Gastroesophageal sphincter (tissue), 3 donors: ENCODE results near the gene C4orf50.

ENCODE experiments used
- POLR2A ChIP-seq, 2 donors: fragments of 450-650 bp; IDR thresholded peaks; one replicate each; pipeline ENCODE4 v1.6.1; 2017; ENCODE audit warnings: antibody characterized with exemption in 2 of 2, mild to moderate bottlenecking in 2 of 2, moderate library complexity in 1 of 2
- TF ChIP-seq, protein P1 (sequence below), 4 experiments: fragments of 200-600 bp in 2 of 4; fragments of 450-650 bp in 2 of 4; sonication (generic) in 1 of 4; IDR thresholded peaks; one replicate each; pipeline ENCODE4 v1.5.1; 2017 to 2019; ENCODE audit warnings: antibody characterized with exemption in 4 of 4, mild to moderate bottlenecking in 2 of 4, moderate library complexity in 2 of 4

DNA sequence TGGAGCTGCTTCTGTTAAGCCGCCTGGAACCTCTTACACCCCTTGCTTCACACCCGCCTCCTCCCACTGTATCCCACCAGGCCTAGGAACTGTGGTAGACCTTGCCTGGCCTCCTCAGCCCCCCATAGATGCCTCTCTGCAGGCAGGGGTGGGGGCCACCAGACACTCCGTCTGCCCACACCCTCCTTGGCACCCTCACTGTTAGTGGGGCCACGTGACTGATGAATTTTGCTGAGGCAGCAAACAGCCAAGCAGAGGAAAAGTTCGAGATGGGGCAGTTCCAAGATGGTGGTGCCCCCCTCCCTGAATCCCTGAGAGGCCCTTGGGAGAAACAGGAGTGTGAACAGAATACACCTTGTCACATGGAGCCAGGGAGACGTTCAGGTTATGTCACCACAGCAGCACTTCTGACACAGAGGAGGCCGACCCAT is 41.2 kb upstream of the C4orf50 start:
- no peak for TF ChIP-seq POLR2A (IDR thresholded peaks at IDR 0.05)
- TF ChIP-seq, protein P1, sequence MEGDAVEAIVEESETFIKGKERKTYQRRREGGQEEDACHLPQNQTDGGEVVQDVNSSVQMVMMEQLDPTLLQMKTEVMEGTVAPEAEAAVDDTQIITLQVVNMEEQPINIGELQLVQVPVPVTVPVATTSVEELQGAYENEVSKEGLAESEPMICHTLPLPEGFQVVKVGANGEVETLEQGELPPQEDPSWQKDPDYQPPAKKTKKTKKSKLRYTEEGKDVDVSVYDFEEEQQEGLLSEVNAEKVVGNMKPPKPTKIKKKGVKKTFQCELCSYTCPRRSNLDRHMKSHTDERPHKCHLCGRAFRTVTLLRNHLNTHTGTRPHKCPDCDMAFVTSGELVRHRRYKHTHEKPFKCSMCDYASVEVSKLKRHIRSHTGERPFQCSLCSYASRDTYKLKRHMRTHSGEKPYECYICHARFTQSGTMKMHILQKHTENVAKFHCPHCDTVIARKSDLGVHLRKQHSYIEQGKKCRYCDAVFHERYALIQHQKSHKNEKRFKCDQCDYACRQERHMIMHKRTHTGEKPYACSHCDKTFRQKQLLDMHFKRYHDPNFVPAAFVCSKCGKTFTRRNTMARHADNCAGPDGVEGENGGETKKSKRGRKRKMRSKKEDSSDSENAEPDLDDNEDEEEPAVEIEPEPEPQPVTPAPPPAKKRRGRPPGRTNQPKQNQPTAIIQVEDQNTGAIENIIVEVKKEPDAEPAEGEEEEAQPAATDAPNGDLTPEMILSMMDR (IDR thresholded peaks at IDR 0.05), result no peak
